Measurements from ENCODE around the gene SPN.
"Not testable (repeated sequence)": the region's sequence is repeated elsewhere in the genome, so short reads cannot be mapped to it uniquely, and the experiment has no call there.

SPN gene

DNA sequence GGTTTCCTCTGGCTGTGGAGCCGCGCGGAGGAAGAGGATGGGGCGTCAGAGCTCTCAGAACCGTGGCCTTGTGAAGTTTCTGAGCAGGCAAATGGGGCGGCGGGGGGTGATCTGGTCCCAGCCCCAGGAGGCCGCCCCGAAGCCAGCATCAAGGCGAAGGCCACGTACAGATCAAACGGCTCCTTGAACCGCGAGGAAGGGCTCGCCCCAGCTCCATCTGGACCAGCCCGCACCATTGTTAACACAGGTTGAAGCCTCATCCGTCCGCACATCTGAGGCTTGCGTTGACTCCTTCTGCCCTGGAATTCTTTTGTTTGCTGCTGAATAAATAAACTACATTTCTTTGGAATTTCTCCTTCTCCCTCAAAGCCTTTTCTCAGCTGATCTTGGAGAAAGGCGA, 31.4 kb upstream of the SPN start:
- H3K9ac ChIP-seq (ENCODE audit: low read depth, low read length); ATAC-seq (ENCODE audit: insufficient read depth, low read depth); DNase-seq: not testable (repeated sequence)

DNA sequence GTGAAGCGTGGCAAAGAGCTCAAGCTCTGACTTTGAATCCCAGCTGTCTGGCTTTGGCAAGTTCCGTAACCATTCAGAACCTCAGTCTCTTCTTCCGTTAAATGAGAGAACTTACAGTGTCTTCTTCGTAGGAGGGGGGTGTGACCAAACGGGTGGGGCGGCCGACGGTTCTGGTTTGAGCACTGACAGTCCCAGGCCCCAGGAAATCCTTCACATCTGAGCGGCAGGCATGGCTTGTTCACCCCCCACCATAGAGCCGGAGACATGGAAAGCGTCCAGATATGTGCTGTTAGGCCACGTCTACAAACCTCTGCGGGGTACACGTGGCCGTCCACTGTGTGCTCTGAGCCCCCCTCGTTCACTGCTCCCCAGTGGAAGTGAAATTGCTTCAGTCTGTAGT, 27.1 kb upstream of the SPN start:
- not testable (repeated sequence) for H2AFZ ChIP-seq (ENCODE audit: low read depth, low read length); H3K9me3 ChIP-seq (ENCODE audit: insufficient read depth, low read length, severe bottlenecking); ATAC-seq (ENCODE audit: insufficient read depth, low read depth); H3K4me1 ChIP-seq (ENCODE audit: insufficient read depth, low read length); H3K9ac ChIP-seq (ENCODE audit: low read depth, low read length); H3K79me2 ChIP-seq (ENCODE audit: insufficient read depth, low read length); H3K27me3 ChIP-seq (ENCODE audit: insufficient read depth, low read length, poor library complexity); H3K4me3 ChIP-seq (ENCODE audit: low read depth in 1 of 2, low read length in 2 of 2); DNase-seq; H3K36me3 ChIP-seq (ENCODE audit: insufficient read depth, low read length); H3K27ac ChIP-seq (ENCODE audit: low read length); H4K20me1 ChIP-seq (ENCODE audit: insufficient read depth, low read length); H3K4me2 ChIP-seq (ENCODE audit: insufficient read depth, low read length)

More for the DNA sequence above, 31.4 kb upstream of the SPN start:
- not testable (repeated sequence) for H3K4me3 ChIP-seq (ENCODE audit: low read depth in 1 of 2, low read length in 2 of 2); H3K27me3 ChIP-seq (ENCODE audit: insufficient read depth, low read length, poor library complexity); H3K4me2 ChIP-seq (ENCODE audit: insufficient read depth, low read length); H3K4me1 ChIP-seq (ENCODE audit: insufficient read depth, low read length); H4K20me1 ChIP-seq (ENCODE audit: insufficient read depth, low read length); H3K79me2 ChIP-seq (ENCODE audit: insufficient read depth, low read length); H3K9me3 ChIP-seq (ENCODE audit: insufficient read depth, low read length, severe bottlenecking); H3K27ac ChIP-seq (ENCODE audit: low read length); H3K36me3 ChIP-seq (ENCODE audit: insufficient read depth, low read length); H2AFZ ChIP-seq (ENCODE audit: low read depth, low read length)

DNA sequence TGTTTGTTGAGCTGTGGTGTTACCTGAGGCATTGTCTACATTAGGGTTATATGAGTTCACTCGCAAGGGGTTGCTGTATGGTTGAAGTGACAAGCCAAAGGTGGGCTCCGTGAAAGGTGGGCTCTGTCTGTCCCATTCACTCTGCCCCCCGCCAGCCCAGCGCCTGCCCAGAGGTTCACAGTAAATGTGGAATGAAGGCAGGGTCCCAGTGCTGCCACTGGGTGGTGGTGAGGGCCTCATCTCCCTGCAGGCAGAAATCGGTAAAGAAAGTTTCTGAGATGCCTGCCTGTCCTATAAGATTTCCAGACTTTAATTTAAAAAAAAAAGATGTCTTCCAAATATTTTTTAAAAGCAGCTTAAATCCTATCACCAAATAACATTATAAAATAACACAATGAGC, 26.7 kb upstream of the SPN start:
- not testable (repeated sequence) for H3K27ac ChIP-seq (ENCODE audit: low read length); H2AFZ ChIP-seq (ENCODE audit: low read depth, low read length); H3K79me2 ChIP-seq (ENCODE audit: insufficient read depth, low read length); H3K4me3 ChIP-seq (ENCODE audit: low read depth in 1 of 2, low read length in 2 of 2); H3K4me1 ChIP-seq (ENCODE audit: insufficient read depth, low read length); H3K9me3 ChIP-seq (ENCODE audit: insufficient read depth, low read length, severe bottlenecking); H3K9ac ChIP-seq (ENCODE audit: low read depth, low read length); DNase-seq; H3K27me3 ChIP-seq (ENCODE audit: insufficient read depth, low read length, poor library complexity); H3K36me3 ChIP-seq (ENCODE audit: insufficient read depth, low read length); H4K20me1 ChIP-seq (ENCODE audit: insufficient read depth, low read length); H3K4me2 ChIP-seq (ENCODE audit: insufficient read depth, low read length)
- ATAC-seq (ENCODE audit: insufficient read depth, low read depth) = peak; percentile 57; the same call in 1 of the 3 replicates

DNA sequence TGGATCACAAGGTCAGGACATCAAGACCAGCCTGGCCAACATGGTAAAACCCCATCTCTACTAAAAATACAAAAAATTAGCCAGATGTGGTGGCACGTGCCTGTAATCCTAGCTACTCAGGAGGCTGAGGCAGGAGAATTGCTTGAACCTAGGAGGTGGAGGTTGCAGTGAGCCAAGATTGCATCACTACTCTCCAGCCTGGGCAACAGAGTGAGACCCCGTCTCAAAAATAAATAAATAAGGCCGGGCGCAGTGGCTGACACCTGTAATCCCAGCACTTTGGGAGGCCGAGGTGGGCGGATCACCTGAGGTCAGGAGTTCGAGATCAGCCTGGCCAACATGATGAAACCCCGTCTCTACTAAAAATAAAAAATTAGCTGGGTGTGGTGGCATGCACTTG, 24.3 kb upstream of the SPN start:
- not testable (repeated sequence) for H3K9me3 ChIP-seq (ENCODE audit: insufficient read depth, low read length, severe bottlenecking); H3K4me3 ChIP-seq (ENCODE audit: low read depth in 1 of 2, low read length in 2 of 2); DNase-seq; H3K27me3 ChIP-seq (ENCODE audit: insufficient read depth, low read length, poor library complexity); H2AFZ ChIP-seq (ENCODE audit: low read depth, low read length); H3K4me1 ChIP-seq (ENCODE audit: insufficient read depth, low read length); H3K79me2 ChIP-seq (ENCODE audit: insufficient read depth, low read length); H3K27ac ChIP-seq (ENCODE audit: low read length); H3K9ac ChIP-seq (ENCODE audit: low read depth, low read length); H4K20me1 ChIP-seq (ENCODE audit: insufficient read depth, low read length); H3K4me2 ChIP-seq (ENCODE audit: insufficient read depth, low read length); ATAC-seq (ENCODE audit: insufficient read depth, low read depth); H3K36me3 ChIP-seq (ENCODE audit: insufficient read depth, low read length)

DNA sequence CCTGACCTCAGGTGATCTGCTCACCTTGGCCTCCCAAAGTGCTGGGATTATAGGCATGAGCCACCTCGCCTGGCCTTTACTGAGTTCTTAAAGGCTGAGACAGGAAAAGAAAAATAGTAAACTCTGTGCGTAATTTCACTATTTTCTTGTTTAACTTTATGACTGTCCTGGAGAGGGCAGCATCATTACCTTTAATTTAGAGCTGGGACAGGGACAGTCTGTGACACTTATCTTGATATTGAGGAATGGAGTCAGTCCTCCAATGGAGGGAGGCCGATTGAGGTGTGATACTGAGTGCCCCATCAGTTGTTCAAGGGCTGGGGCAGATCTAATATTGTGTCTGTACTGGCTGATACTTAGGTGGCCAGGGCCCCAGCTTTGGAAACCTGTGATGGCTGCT, 21.5 kb upstream of the SPN start:
- DNase-seq = no peak

More for the DNA sequence above, 21.5 kb upstream of the SPN start:
- no peaks in the 10 kb centered on the region for H3K9me3 ChIP-seq (ENCODE audit: insufficient read depth, low read length, severe bottlenecking)
- H3K4me2 ChIP-seq (ENCODE audit: insufficient read depth, low read length) = no peak overlapping the region
- H2AFZ ChIP-seq (ENCODE audit: low read depth, low read length) = no peak overlapping the region
- no peaks in the 10 kb centered on the region for H3K27me3 ChIP-seq (ENCODE audit: insufficient read depth, low read length, poor library complexity)
- H3K4me1 ChIP-seq (ENCODE audit: insufficient read depth, low read length) = no peaks in the 10 kb centered on the region
- TF ChIP-seq, protein P1, sequence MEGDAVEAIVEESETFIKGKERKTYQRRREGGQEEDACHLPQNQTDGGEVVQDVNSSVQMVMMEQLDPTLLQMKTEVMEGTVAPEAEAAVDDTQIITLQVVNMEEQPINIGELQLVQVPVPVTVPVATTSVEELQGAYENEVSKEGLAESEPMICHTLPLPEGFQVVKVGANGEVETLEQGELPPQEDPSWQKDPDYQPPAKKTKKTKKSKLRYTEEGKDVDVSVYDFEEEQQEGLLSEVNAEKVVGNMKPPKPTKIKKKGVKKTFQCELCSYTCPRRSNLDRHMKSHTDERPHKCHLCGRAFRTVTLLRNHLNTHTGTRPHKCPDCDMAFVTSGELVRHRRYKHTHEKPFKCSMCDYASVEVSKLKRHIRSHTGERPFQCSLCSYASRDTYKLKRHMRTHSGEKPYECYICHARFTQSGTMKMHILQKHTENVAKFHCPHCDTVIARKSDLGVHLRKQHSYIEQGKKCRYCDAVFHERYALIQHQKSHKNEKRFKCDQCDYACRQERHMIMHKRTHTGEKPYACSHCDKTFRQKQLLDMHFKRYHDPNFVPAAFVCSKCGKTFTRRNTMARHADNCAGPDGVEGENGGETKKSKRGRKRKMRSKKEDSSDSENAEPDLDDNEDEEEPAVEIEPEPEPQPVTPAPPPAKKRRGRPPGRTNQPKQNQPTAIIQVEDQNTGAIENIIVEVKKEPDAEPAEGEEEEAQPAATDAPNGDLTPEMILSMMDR (IDR thresholded peaks at IDR 0.05; ENCODE audit: borderline replicate concordance, extremely low read depth, low read length, poor library complexity, severe bottlenecking) = peak; percentile 46
- no peak for TF ChIP-seq EZH2 (IDR thresholded peaks at IDR 0.05; ENCODE audit: borderline replicate concordance, low read depth, low read length, severe bottlenecking)
- no peaks in the 10 kb centered on the region for H4K20me1 ChIP-seq (ENCODE audit: insufficient read depth, low read length)
- no peaks in the 10 kb centered on the region for H3K36me3 ChIP-seq (ENCODE audit: insufficient read depth, low read length)
- no peaks in the 10 kb centered on the region for H3K79me2 ChIP-seq (ENCODE audit: insufficient read depth, low read length)
- peak; percentile 67 for ATAC-seq (ENCODE audit: insufficient read depth, low read depth)
- H3K4me3 ChIP-seq (ENCODE audit: low read depth in 1 of 2, low read length in 2 of 2) = no peak overlapping the region
- H3K27ac ChIP-seq (ENCODE audit: low read length) = no peak overlapping the region
- H3K9ac ChIP-seq (ENCODE audit: low read depth, low read length) = no peak overlapping the region

Data from DND-41 (cell line).